ENCODE measurements around the gene CAMSAP1.
"Not testable (repeated sequence)": the region's sequence is repeated elsewhere in the genome, so short reads cannot be mapped to it uniquely, and the experiment has no call there.

CAMSAP1 gene

GRCh38 chr9:135907431-135908092 lies at the start of gene CAMSAP1:
TSS of gene CAMSAP1 (minus strand) at chr9:135907546. CDS start at chr9:135907159, 387 bp downstream.
- in situ Hi-C loops (cut with MboI; ENCODE audit: low pct_unique_long_range_greater_than_20kb, low sequenced_read_pairs, unreplicated experiment): no loop called here
- peak; percentile 98 for DNase-seq (ENCODE audit: low spot score)
- no peak for TF ChIP-seq CTCF (IDR thresholded peaks at IDR 0.05; ENCODE audit: extremely low read depth, insufficient read depth, missing control alignments)

- no peak for DNase-seq (ENCODE audit: low spot score)
- TF ChIP-seq CTCF (IDR thresholded peaks at IDR 0.05; ENCODE audit: extremely low read depth, insufficient read depth, missing control alignments): no peak
- in situ Hi-C loops (cut with MboI; ENCODE audit: low pct_unique_long_range_greater_than_20kb, low sequenced_read_pairs, unreplicated experiment): no loop called here
These were observed 49.4 kb upstream of the CAMSAP1 start for GRCh38 chr9:135956802-135957174.

- in situ Hi-C loops (cut with MboI; ENCODE audit: low pct_unique_long_range_greater_than_20kb, low sequenced_read_pairs, unreplicated experiment): no loop called here
These were observed 48.8 kb upstream of the CAMSAP1 start for GRCh38 chr9:135955934-135956801.

GRCh38 chr9:135952664-135953206 lies 45.4 kb upstream of the CAMSAP1 start:
- no peak for TF ChIP-seq CTCF (IDR thresholded peaks at IDR 0.05; ENCODE audit: extremely low read depth, insufficient read depth, missing control alignments)
- no peak for DNase-seq (ENCODE audit: low spot score)
- in situ Hi-C loops (cut with MboI; ENCODE audit: low pct_unique_long_range_greater_than_20kb, low sequenced_read_pairs, unreplicated experiment): no loop called here

More at GRCh38 chr9:135955934-135956801, 48.8 kb upstream of the CAMSAP1 start:
- no peak for TF ChIP-seq CTCF (IDR thresholded peaks at IDR 0.05; ENCODE audit: extremely low read depth, insufficient read depth, missing control alignments)
- DNase-seq (ENCODE audit: low spot score): no peak

GRCh38 chr9:135951889-135952663 lies 44.7 kb upstream of the CAMSAP1 start:
- DNase-seq (ENCODE audit: low spot score): no peak
- in situ Hi-C loops (cut with MboI; ENCODE audit: low pct_unique_long_range_greater_than_20kb, low sequenced_read_pairs, unreplicated experiment): no loop called here
- TF ChIP-seq CTCF (IDR thresholded peaks at IDR 0.05; ENCODE audit: extremely low read depth, insufficient read depth, missing control alignments): no peak

- in situ Hi-C loops (cut with MboI; ENCODE audit: low pct_unique_long_range_greater_than_20kb, low sequenced_read_pairs, unreplicated experiment); DNase-seq (ENCODE audit: low spot score): not testable (repeated sequence)
These were observed 44.0 kb upstream of the CAMSAP1 start for GRCh38 chr9:135951310-135951709.

GRCh38 chr9:135950841-135951240 lies 43.5 kb upstream of the CAMSAP1 start:
- in situ Hi-C loops (cut with MboI; ENCODE audit: low pct_unique_long_range_greater_than_20kb, low sequenced_read_pairs, unreplicated experiment); DNase-seq (ENCODE audit: low spot score): not testable (repeated sequence)

All from GM13977 (cell line).